GM12878 (cell line): Measurements from ENCODE around the gene LYL1. TPM values are rescaled to one million over a fixed set of nuclear protein-coding genes. Genes with fewer than 3 reads are reported as not detected.

Experiments
- ATF2 ChIP-seq: IDR thresholded peaks from 2 replicates; pipeline ENCODE4 v1.6.1; 2012; ENCODE audit warnings: low read length, inconsistent platforms
- ATF3 ChIP-seq: IDR thresholded peaks from 2 replicates; pipeline ENCODE4 v1.6.1; 2011; ENCODE audit warnings: low read depth, mild to moderate bottlenecking, low read length, moderate library complexity, borderline replicate concordance; ENCODE audit errors: extremely low read depth
- BACH1 ChIP-seq: fragments of 450-650 bp; IDR thresholded peaks from 2 replicates; pipeline ENCODE4 v1.6.1; 2017; ENCODE audit warnings: mild to moderate bottlenecking, borderline replicate concordance
- BMI1 ChIP-seq: fragments of 450-650 bp; IDR thresholded peaks from 2 replicates; pipeline ENCODE4 v1.6.1; 2016; ENCODE audit warnings: mild to moderate bottlenecking, moderate library complexity, borderline replicate concordance
- CBX5 ChIP-seq: sonication (generic); IDR thresholded peaks from 2 replicates; pipeline ENCODE4 v1.6.1; 2016; ENCODE audit warnings: low read depth, moderate library complexity, mild to moderate bottlenecking, inconsistent platforms
- CHD4 ChIP-seq: fragments of 200-600 bp; sonication (generic); IDR thresholded peaks from 2 replicates; pipeline ENCODE4 v1.6.1; 2016; ENCODE audit warnings: mild to moderate bottlenecking
- ESRRA ChIP-seq: IDR thresholded peaks from 2 replicates; pipeline ENCODE4 v1.6.1; 2012; ENCODE audit warnings: mild to moderate bottlenecking, low read length, improper control_type of control experiment
- HCFC1 ChIP-seq: fragments of 150-350 bp; IDR thresholded peaks from 2 replicates; pipeline ENCODE4 v1.6.1; 2014; ENCODE audit warnings: low read length
- IKZF2 ChIP-seq, 2 experiments: fragments of 450-650 bp; IDR thresholded peaks; 2 replicates each; pipeline ENCODE4 v1.6.1; 2017; ENCODE audit warnings: mild to moderate bottlenecking in 2 of 2, moderate library complexity in 2 of 2
- IRF3 ChIP-seq: fragments of 450-650 bp; IDR thresholded peaks from 2 replicates; pipeline ENCODE4 v1.6.1; 2014; ENCODE audit warnings: mild to moderate bottlenecking
- MEF2A ChIP-seq: IDR thresholded peaks from 2 replicates; pipeline ENCODE4 v1.6.1; 2011; ENCODE audit warnings: low read depth, mild to moderate bottlenecking, low read length, moderate library complexity; ENCODE audit not compliant: insufficient read depth
- MTA3 ChIP-seq: IDR thresholded peaks from 2 replicates; pipeline ENCODE4 v1.6.1; 2012; ENCODE audit warnings: low read length, inconsistent platforms, borderline replicate concordance
- NBN ChIP-seq: fragments of 450-650 bp; IDR thresholded peaks from 2 replicates; pipeline ENCODE4 v1.6.1; 2016
- NR2F1 ChIP-seq: fragments of 450-650 bp; conservative IDR thresholded peaks from 2 replicates; pipeline ENCODE4 v1.6.1; 2017; ENCODE audit warnings: mild to moderate bottlenecking
- PAX5 ChIP-seq: IDR thresholded peaks from 2 replicates; pipeline ENCODE4 v1.6.1; 2011; ENCODE audit warnings: low read depth, low read length, borderline replicate concordance
- PAX8 ChIP-seq: fragments of 450-650 bp; IDR thresholded peaks from 2 replicates; pipeline ENCODE4 v1.6.1; 2017; ENCODE audit warnings: mild to moderate bottlenecking, moderate library complexity
- POLR2A ChIP-seq: IDR thresholded peaks from 2 replicates; pipeline ENCODE4 v1.6.1; 2011; ENCODE audit warnings: low read depth, mild to moderate bottlenecking, low read length
- RUNX3 ChIP-seq: IDR thresholded peaks from 2 replicates; pipeline ENCODE4 v1.6.1; 2012; ENCODE audit warnings: low read length, inconsistent platforms
- SMAD5 ChIP-seq: IDR thresholded peaks from 2 replicates; pipeline ENCODE4 v1.6.1; 2016; ENCODE audit warnings: antibody characterized with exemption, low read depth
- SREBF2 ChIP-seq: IDR thresholded peaks from 2 replicates; pipeline ENCODE4 v1.6.1; 2012; ENCODE audit warnings: mild to moderate bottlenecking, low read length
- TAF1 ChIP-seq: IDR thresholded peaks from 2 replicates; pipeline ENCODE4 v1.6.1; 2011; ENCODE audit warnings: mild to moderate bottlenecking, low read depth, low read length, borderline replicate concordance
- ZBTB40 ChIP-seq: fragments of 450-650 bp; IDR thresholded peaks from 2 replicates; pipeline ENCODE4 v1.6.1; 2016; ENCODE audit warnings: mild to moderate bottlenecking, moderate library complexity, borderline replicate concordance
- ZNF207 ChIP-seq: fragments of 450-650 bp; IDR thresholded peaks from 2 replicates; pipeline ENCODE4 v1.6.1; 2014; ENCODE audit warnings: antibody characterized with exemption, mild to moderate bottlenecking, borderline replicate concordance
- ZNF384 ChIP-seq: IDR thresholded peaks from 2 replicates; pipeline ENCODE4 v1.6.1; 2012; ENCODE audit warnings: low read depth, mild to moderate bottlenecking, low read length, improper control_type of control experiment, borderline replicate concordance
- ZNF622 ChIP-seq: fragments of 450-650 bp; IDR thresholded peaks from 2 replicates; pipeline ENCODE4 v1.6.1; 2017; ENCODE audit warnings: mild to moderate bottlenecking, inconsistent platforms
- ZZZ3 ChIP-seq: IDR thresholded peaks from 2 replicates; pipeline ENCODE4 v1.6.1; 2011; ENCODE audit warnings: low read depth; ENCODE audit not compliant: control insufficient read depth, insufficient read length
- polyA plus RNA-seq, 11 experiments: library from polyadenylated mRNA; depleted of rRNA in 4 of 11; unstranded in 6 of 11; stranded (reverse) in 5 of 11; fragments of >200 nt; fragmentation: Nextera tagmentation in 4 of 11; fragmentation: Illumina TruSeq in 1 of 11; extraction: Ambion mirVana in 4 of 11; extraction: Trizol in 1 of 11; gene quantifications; 1 replicate in 1 of 11; 2 replicates in 10 of 11; pipeline versions ENCODE4 v1.2.1 to v1.2.3, GENCODE V29; 2011 to 2016; ENCODE audit warnings: inconsistent platforms in 2 of 11, missing spikeins in 2 of 11, low read depth in 1 of 11
- total RNA-seq, 4 experiments: library from RNA; depleted of rRNA in 3 of 4; stranded (reverse); fragments of >200 nt in 3 of 4; fragmentation: Illumina TruSeq in 1 of 4; extraction: Trizol in 1 of 4; gene quantifications; 2 replicates each; pipeline versions ENCODE4 v1.2.1 to v1.2.3, GENCODE V29; 2013 to 2021

Gene LYL1
- total and polyA plus RNA-seq, 10 of the 15 experiments (the other 5 are each of a cell fraction or from before 2014, with no cell fraction given), result 0.10 to 34.8 (median 4.4) TPM

GRCh38 chr19:13150187-13150930, 47.7 kb upstream of the LYL1 start, which contains the start of the genes IER2 and STX10 (continued):
- TF ChIP-seq SREBF2, result no peak
- TF ChIP-seq PAX8, result no peak
- no peak for TF ChIP-seq ZNF622
- TF ChIP-seq POLR2A, result peak; percentile 69
- TF ChIP-seq BACH1, result no peak
- TF ChIP-seq IRF3, result no peak
- no peak for TF ChIP-seq SMAD5
- TF ChIP-seq ATF3, result no peak
- TF ChIP-seq HCFC1, result peak; percentile 88
- TF ChIP-seq MTA3, result no peak
- TF ChIP-seq NBN, result peak; percentile 51; the same call in 1 of the 2 replicates
- 0 out of 2 replicates have a peak, but pooled peaks have one; percentile 15 for TF ChIP-seq PAX5
- TF ChIP-seq ZZZ3, result no peak
- peak; percentile 94 for TF ChIP-seq ZBTB40
- no peak for TF ChIP-seq CHD4
- TF ChIP-seq ESRRA, result no peak
- TF ChIP-seq RUNX3, result no peak
- no peak for TF ChIP-seq ZNF384
- TF ChIP-seq CBX5, result no peak
- no peak for TF ChIP-seq NR2F1
- peak; percentile 58; the same call in 1 of the 2 replicates for TF ChIP-seq MEF2A
- peak; percentile 46; the same call in 1 of the 2 replicates for TF ChIP-seq TAF1
- peak; percentile 53; the same call in 1 of the 2 replicates for TF ChIP-seq ZNF207
- no peak for TF ChIP-seq BMI1
- peak; percentile 10 to 15; a peak in 2 of 4 replicates for TF ChIP-seq IKZF2 (IDR thresholded peaks at IDR 0.05)
- TF ChIP-seq ATF2, result no peak
